H1 (cell line): Measurements from ENCODE around the gene RAMACL. TPM values are rescaled to one million over a fixed set of nuclear protein-coding genes. Genes with fewer than 3 reads are reported as not detected.

Source experiments
- BACH1 ChIP-seq: IDR thresholded peaks from 2 replicates; pipeline ENCODE4 v1.6.1; 2012; ENCODE audit warnings: low read length, improper control_type of control experiment
- BCL11A ChIP-seq, 2 experiments: IDR thresholded peaks; one replicate each; pipeline ENCODE4 v1.6.1; 2011; ENCODE audit warnings: low read depth in 2 of 2, low read length in 2 of 2, mild to moderate bottlenecking in 2 of 2
- MAFK ChIP-seq: IDR thresholded peaks from 2 replicates; pipeline ENCODE4 v1.6.1; 2012; ENCODE audit warnings: low read depth, mild to moderate bottlenecking, improper control_type of control experiment, low read length
- RBBP5 ChIP-seq: IDR thresholded peaks from 2 replicates; pipeline ENCODE4 v1.7.1; 2012; ENCODE audit warnings: low read depth, mild to moderate bottlenecking, inconsistent platforms, low read length, moderate library complexity, borderline replicate concordance
- TCF12 ChIP-seq: IDR thresholded peaks from 2 replicates; pipeline ENCODE4 v1.6.1; 2011; ENCODE audit warnings: low read depth, mild to moderate bottlenecking, low read length
- polyA plus RNA-seq, 7 experiments: library from polyadenylated mRNA; depleted of rRNA in 3 of 7; stranded (reverse) in 5 of 7; unstranded in 2 of 7; fragments of >200 nt in 5 of 7; fragments of 200-250 nt in 2 of 7; gene quantifications; 1 replicate in 5 of 7; 2 replicates in 1 of 7; 4 replicates in 1 of 7; pipeline versions ENCODE4 v1.2.1 to v1.2.3, GENCODE V29; 2011 to 2013; ENCODE audit warnings: missing spikeins in 2 of 7, mixed read lengths in 2 of 7
- total RNA-seq: library from RNA; stranded (reverse); fragmentation: NEBNext Ultra II Directional; extraction: Animal tissue kit (Norgen Biotek cat#: 25700); gene quantifications from 2 replicates; pipeline ENCODE4 v1.2.1, GENCODE V29; 2021

Gene RAMACL
- total and polyA plus RNA-seq, 2 of the 8 experiments (the other 6 are each of a cell fraction or from before 2014, with no cell fraction given): 0.23 to 0.97 TPM

- no peak for TF ChIP-seq MAFK
- no peak for TF ChIP-seq BCL11A (IDR thresholded peaks at IDR 0.05; ENCODE audit: low read depth in 2 of 2, low read length in 2 of 2)
- TF ChIP-seq BACH1: no peak
- TF ChIP-seq RBBP5: no peak
- TF ChIP-seq TCF12: no peak
- TF ChIP-seq, all 59 proteins: peak for 0
Measured at GRCh38 chr6:166619912-166620311, 33.4 kb upstream of the RAMACL start (continued).
